AG04449 (cell line): ENCODE results near the gene RBPMS2.
"Not testable (repeated sequence)": the region's sequence is repeated elsewhere in the genome, so short reads cannot be mapped to it uniquely, and the experiment has no call there.

Experiments used
- CTCF ChIA-PET: fragments of 350-600 bp; formaldehyde crosslinking; extraction: SDS; loops from one replicate; lab custom pipeline; 2021; ENCODE audit warnings: antibody characterized with exemption; lab: Yijun Ruan, JAX
- POLR2A ChIA-PET: fragments of 400-600, 350-600 bp; formaldehyde crosslinking; extraction: SDS; loops from one replicate; lab custom pipeline; 2020; ENCODE audit warnings: antibody characterized with exemption, inconsistent platforms; lab: Yijun Ruan, JAX
- DNase-seq: peaks from one replicate; pipeline ENCODE4 v3.0.0-alpha.2; 2010; ENCODE audit warnings: low read depth, low spot score
- H3K4me3 ChIP-seq: 2 replicates; pipeline ENCODE4 v1.5.1; 2011; ENCODE audit warnings: low read depth, mild to moderate bottlenecking, control low read depth, low read length
- CTCF ChIP-seq: IDR thresholded peaks from one replicate; pipeline ENCODE4 v1.5.1; 2011; ENCODE audit warnings: mild to moderate bottlenecking, moderate library complexity, low read length, control low read depth, inconsistent platforms; ENCODE audit not compliant: insufficient read depth; ENCODE audit errors: missing control alignments

Gene RBPMS2

GRCh38 chr15:64806509-64806908, 31.1 kb upstream of the RBPMS2 start:
- DNase-seq: no peak
- TF ChIP-seq CTCF: no peak
- ChIA-PET POLR2A (no interaction called here), CTCF (interaction anchor here (1.1 to 16.1 kb wide), 5 partner anchors 9 to 76 kb away, joined by 3 to 231 read pairs (median 5); partner anchors contain the start of gene PIF1)
- no peak overlapping the region for H3K4me3 ChIP-seq

DNA sequence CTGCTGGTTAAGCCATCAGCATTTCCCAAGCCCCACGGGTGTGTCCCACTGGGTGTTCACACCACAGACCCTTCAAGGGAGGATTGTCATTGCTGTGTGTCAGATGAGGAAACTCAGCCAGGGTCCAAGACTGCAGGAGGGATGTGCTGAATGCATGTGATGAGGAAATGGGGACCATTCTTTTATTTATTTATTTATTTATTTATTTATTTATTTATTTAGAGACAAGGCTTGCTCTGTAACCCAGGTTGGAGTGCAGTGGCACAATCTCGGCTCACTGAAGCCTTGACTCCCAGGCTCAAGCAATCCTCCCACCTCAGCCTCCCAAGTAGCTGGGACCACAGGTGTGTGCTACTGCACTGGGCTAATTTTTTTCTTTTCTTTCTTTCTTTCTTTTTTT, 29.2 kb upstream of the RBPMS2 start:
- DNase-seq: no peak
- H3K4me3 ChIP-seq: no peak overlapping the region
- POLR2A ChIA-PET: no interaction called here
- TF ChIP-seq CTCF: no peak
- CTCF ChIA-PET: interaction anchor here (0.9 to 16.1 kb wide), 6 partner anchors 9 to 74 kb away, joined by 3 to 231 read pairs (median 4); no protein-coding TSS in a partner anchor

DNA sequence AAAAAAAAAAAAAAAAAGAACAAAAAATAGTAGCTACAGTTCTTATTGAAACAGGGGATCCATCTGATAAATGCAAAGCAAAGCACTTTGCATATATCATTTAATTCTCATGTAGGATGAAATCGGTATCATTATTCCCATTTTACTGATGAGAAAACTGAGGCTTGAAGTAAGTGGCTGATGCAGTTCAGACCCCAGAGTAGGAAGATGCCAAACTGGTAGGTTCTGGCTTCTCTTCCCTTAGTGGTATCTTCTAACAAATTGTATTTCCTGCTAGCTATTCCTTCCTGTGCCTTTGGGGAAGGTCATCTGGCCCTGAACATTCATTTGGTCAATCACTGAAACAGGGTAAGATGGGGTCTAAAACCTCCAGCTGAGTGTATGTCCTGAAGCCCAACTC, 28.1 kb upstream of the RBPMS2 start:
- CTCF ChIA-PET: interaction anchor here (0.8 to 16.1 kb wide), 6 partner anchors 7 to 84 kb away, joined by 3 to 231 read pairs (median 5); no protein-coding TSS in a partner anchor
- no peak for TF ChIP-seq CTCF
- no peak for DNase-seq
- H3K4me3 ChIP-seq: no peak overlapping the region
- POLR2A ChIA-PET: no interaction called here

- no peak overlapping the region for H3K4me3 ChIP-seq
- CTCF ChIA-PET: interaction anchor here (4.2 to 16.1 kb wide), 2 partner anchors 10 to 70 kb away, joined by 43 to 231 read pairs; no protein-coding TSS in a partner anchor
- no peak for TF ChIP-seq CTCF
- no peak for DNase-seq
- POLR2A ChIA-PET: no interaction called here
Measured at GRCh38 chr15:64800476-64800875, 25.1 kb upstream of the RBPMS2 start.

- CTCF ChIA-PET, H3K4me3 ChIP-seq, POLR2A ChIA-PET, DNase-seq: not testable (repeated sequence)
Measured at GRCh38 chr15:64798905-64799304, 23.5 kb upstream of the RBPMS2 start.

GRCh38 chr15:64795921-64796320, 20.5 kb upstream of the RBPMS2 start:
- H3K4me3 ChIP-seq, POLR2A ChIA-PET, DNase-seq: not testable (repeated sequence)
- CTCF ChIA-PET: interaction anchor here (1.6 kb wide), 1 partner anchor 13 kb away, joined by 3 read pairs; no protein-coding TSS in a partner anchor

- H3K4me3 ChIP-seq, POLR2A ChIA-PET, DNase-seq: not testable (repeated sequence)
- CTCF ChIA-PET: interaction anchor here (1.6 kb wide), 1 partner anchor 14 kb away, joined by 3 read pairs; no protein-coding TSS in a partner anchor
Measured at GRCh38 chr15:64795299-64795698, 19.9 kb upstream of the RBPMS2 start.

- DNase-seq: no peak
- ChIA-PET POLR2A (no interaction called here), CTCF (interaction anchor here (1.2 kb wide), 1 partner anchor 293 kb away, joined by 3 read pairs; no protein-coding TSS in a partner anchor)
- no peak overlapping the region for H3K4me3 ChIP-seq
- no peak for TF ChIP-seq CTCF
Measured at GRCh38 chr15:64792282-64792681, 16.9 kb upstream of the RBPMS2 start.
